ENCODE results near the gene NGEF. TPM values are rescaled to one million over a fixed set of nuclear protein-coding genes. Genes with fewer than 3 reads are reported as not detected.

NGEF gene
- total and polyA plus RNA-seq, 9 of the 15 experiments (the other 6 are each of a cell fraction or from before 2014, with no cell fraction given) = 0.07 to 0.17 (median 0.09) TPM; not detected in 6

DNA sequence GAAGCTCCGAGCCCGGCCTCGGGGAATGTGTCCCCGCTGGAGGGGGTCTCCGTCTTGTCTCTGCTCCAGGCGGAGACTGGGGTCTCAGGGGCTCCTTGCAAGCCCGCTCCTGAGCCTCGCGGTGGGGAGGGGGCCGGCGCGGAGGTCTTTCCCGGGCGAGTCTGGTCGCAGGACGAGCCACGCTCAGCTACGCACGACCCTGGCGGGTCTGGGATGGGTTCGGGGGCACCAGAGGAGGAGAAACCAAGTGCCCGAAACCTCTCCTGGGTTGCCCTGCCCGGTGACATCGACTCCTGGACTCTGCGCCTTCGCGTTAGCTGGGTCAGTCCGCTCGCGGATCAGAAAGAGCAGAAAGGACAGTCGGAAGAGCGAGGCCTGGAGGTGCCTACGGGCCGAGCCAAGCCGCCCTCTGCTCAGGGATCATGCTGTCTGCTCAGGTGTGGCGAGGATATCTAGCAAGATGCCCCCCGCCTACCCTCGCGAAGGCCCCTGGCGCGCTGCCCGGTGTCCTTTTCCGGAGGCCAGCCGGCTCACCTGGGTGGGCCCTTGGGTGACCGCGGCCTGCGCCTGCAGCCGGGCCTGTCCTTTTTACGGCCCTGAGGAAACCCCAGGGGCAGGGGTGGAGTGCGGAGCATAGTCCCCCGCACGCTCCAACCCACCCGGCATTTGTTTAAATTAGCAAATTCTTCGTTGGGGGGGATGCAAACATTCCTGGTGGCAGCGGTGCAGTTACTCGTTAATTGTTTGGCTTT, 84.3 kb downstream of the NGEF start (continued):
- TF ChIP-seq, protein P1, sequence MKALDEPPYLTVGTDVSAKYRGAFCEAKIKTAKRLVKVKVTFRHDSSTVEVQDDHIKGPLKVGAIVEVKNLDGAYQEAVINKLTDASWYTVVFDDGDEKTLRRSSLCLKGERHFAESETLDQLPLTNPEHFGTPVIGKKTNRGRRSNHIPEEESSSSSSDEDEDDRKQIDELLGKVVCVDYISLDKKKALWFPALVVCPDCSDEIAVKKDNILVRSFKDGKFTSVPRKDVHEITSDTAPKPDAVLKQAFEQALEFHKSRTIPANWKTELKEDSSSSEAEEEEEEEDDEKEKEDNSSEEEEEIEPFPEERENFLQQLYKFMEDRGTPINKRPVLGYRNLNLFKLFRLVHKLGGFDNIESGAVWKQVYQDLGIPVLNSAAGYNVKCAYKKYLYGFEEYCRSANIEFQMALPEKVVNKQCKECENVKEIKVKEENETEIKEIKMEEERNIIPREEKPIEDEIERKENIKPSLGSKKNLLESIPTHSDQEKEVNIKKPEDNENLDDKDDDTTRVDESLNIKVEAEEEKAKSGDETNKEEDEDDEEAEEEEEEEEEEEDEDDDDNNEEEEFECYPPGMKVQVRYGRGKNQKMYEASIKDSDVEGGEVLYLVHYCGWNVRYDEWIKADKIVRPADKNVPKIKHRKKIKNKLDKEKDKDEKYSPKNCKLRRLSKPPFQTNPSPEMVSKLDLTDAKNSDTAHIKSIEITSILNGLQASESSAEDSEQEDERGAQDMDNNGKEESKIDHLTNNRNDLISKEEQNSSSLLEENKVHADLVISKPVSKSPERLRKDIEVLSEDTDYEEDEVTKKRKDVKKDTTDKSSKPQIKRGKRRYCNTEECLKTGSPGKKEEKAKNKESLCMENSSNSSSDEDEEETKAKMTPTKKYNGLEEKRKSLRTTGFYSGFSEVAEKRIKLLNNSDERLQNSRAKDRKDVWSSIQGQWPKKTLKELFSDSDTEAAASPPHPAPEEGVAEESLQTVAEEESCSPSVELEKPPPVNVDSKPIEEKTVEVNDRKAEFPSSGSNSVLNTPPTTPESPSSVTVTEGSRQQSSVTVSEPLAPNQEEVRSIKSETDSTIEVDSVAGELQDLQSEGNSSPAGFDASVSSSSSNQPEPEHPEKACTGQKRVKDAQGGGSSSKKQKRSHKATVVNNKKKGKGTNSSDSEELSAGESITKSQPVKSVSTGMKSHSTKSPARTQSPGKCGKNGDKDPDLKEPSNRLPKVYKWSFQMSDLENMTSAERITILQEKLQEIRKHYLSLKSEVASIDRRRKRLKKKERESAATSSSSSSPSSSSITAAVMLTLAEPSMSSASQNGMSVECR (CRISPR knock-in tag; IDR thresholded peaks at IDR 0.05) = no peak
- TF ChIP-seq ZFPM2 (CRISPR knock-in tag; IDR thresholded peaks at IDR 0.05) (no peak), SMARCA4 (IDR thresholded peaks at IDR 0.05) (no peak)
- TF ChIP-seq, protein P2, sequence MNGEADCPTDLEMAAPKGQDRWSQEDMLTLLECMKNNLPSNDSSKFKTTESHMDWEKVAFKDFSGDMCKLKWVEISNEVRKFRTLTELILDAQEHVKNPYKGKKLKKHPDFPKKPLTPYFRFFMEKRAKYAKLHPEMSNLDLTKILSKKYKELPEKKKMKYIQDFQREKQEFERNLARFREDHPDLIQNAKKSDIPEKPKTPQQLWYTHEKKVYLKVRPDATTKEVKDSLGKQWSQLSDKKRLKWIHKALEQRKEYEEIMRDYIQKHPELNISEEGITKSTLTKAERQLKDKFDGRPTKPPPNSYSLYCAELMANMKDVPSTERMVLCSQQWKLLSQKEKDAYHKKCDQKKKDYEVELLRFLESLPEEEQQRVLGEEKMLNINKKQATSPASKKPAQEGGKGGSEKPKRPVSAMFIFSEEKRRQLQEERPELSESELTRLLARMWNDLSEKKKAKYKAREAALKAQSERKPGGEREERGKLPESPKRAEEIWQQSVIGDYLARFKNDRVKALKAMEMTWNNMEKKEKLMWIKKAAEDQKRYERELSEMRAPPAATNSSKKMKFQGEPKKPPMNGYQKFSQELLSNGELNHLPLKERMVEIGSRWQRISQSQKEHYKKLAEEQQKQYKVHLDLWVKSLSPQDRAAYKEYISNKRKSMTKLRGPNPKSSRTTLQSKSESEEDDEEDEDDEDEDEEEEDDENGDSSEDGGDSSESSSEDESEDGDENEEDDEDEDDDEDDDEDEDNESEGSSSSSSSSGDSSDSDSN (IDR thresholded peaks at IDR 0.05; ENCODE audit: borderline replicate concordance in 1 of 2, low read depth in 2 of 2, low read length in 2 of 2) = no peak

Data from K562 (cell line).